Memory B cell (primary cell): Measurements from ENCODE around the gene ACOXL.

ENCODE experiments used
- ATAC-seq: fragments of 150-1000 bp; cut with Tn5 transposase; 2 replicates; pipeline ENCODE4 v1.10.0; 2021; ENCODE audit warnings: low read depth, mild to moderate bottlenecking, moderate library complexity
- DNase-seq, 2 donors: peaks; one replicate each; pipeline ENCODE4 v3.0.0; 2022; ENCODE audit warnings: low spot score in 2 of 2
- H3K27ac Mint-ChIP-seq: one replicate; pipeline ENCODE4 v1.8.0; 2022; ENCODE audit warnings: mild to moderate bottlenecking, moderate library complexity, mixed read lengths
- H3K27me3 Mint-ChIP-seq: one replicate; pipeline ENCODE4 v1.8.0; 2022; ENCODE audit warnings: mixed read lengths
- H3K36me3 Mint-ChIP-seq: one replicate; pipeline ENCODE4 v1.8.0; 2022; ENCODE audit warnings: mild to moderate bottlenecking, mixed read lengths
- H3K4me1 Mint-ChIP-seq: one replicate; pipeline ENCODE4 v1.8.0; 2022; ENCODE audit warnings: mixed read lengths
- H3K4me3 Mint-ChIP-seq: one replicate; pipeline ENCODE4 v1.8.0; 2022; ENCODE audit warnings: mild to moderate bottlenecking, moderate library complexity, mixed read lengths
- H3K9me3 Mint-ChIP-seq: one replicate; pipeline ENCODE4 v1.8.0; 2022; ENCODE audit warnings: mixed read lengths

The ACOXL gene

DNA sequence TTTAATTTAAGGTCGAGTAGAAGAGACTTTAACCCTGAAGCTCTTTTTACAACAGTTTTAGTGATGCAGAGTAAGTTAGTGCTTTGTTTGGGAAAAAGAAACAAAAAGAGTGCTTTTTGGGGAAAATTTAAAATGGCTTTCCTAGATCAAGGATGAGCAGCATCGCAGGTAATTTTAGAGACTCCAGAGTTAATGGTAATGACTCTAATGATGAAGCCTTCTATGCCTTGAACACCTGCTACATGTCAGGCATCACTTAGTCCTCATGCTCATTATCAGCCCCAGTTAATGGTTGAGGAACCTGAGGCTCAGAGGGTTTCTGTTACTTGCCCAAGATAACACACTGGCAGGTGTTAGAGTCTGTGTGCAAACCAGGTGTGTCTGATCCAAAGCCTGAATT lies 167.8 kb downstream of the ACOXL start:
- DNase-seq = no peak
- Mint-ChIP-seq H3K27me3 (peaks cover 10% of the 10 kb centered on the region), H3K27ac (no peak overlapping the region), H3K4me1 (no peaks in the 10 kb centered on the region), H3K9me3 (peaks cover 11% of the 10 kb centered on the region), H3K4me3 (no peak overlapping the region), H3K36me3 (peaks cover 2% of the 10 kb centered on the region)
- ATAC-seq = no peak

DNA sequence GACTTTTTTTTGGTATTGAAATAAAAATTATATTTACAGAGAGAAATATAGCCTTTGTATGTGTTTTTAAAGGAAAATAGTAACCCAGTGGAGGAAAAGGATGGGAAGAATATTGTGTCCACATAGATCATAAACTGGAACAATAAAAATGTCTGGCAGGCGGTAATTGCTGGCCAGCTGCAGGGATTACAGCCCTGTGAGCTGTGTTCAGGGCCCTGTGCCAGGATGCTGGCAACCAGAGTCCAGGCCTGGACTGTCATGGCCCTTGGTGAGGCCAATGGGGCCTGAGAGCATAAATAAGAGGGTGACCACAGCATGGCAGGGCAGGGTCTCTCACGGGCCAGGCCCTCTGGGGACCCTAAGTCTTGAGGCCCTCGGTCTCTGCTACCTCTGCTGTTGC lies 171.2 kb downstream of the ACOXL start:
- DNase-seq (no peak), ATAC-seq (no peak)
- Mint-ChIP-seq H3K9me3 (peaks cover 1% of the 10 kb centered on the region), H3K4me3 (no peak overlapping the region), H3K27ac (no peak overlapping the region), H3K36me3 (no peaks in the 10 kb centered on the region), H3K4me1 (no peaks in the 10 kb centered on the region), H3K27me3 (peaks cover 5% of the 10 kb centered on the region)

DNA sequence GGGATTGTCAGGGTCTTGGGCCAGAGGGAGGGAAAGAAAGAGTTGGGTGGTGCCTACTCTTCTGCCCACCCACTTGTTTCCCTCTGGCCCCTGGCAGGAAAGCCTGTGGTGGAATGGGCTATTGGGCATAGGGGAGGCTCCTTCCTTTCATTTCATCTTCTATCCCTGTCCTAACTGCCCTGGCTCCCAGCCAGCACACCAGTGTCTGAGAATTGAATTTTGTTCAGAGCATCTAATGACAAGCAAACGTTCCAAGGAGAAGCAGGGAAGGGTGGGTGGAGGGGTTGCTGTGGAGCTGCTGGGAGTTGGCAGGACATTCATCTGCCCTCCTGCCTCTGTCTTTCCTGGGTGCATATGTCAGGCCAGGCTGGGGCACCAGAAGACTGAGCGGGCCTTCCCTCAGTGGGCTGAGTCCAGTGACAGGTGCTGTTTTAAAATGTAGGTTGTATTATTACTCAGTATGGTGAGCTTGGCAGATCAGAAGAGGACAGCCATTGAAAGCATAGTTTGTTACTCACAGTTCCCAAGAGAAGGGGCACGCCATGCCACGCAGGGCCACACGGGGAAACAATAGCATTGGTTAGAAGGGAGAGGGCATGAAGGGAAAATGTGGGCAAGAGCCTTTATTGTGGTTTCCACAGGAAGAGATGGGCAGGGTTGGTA lies 171.9 kb downstream of the ACOXL start:
- peaks cover 5% of the 10 kb centered on the region for H3K27me3 Mint-ChIP-seq
- no peaks in the 10 kb centered on the region for H3K36me3 Mint-ChIP-seq
- ATAC-seq = no peak
- no peak overlapping the region for H3K27ac Mint-ChIP-seq
- no peaks in the 10 kb centered on the region for H3K4me1 Mint-ChIP-seq
- no peak for DNase-seq
- peaks cover 1% of the 10 kb centered on the region for H3K9me3 Mint-ChIP-seq
- no peak overlapping the region for H3K4me3 Mint-ChIP-seq

DNA sequence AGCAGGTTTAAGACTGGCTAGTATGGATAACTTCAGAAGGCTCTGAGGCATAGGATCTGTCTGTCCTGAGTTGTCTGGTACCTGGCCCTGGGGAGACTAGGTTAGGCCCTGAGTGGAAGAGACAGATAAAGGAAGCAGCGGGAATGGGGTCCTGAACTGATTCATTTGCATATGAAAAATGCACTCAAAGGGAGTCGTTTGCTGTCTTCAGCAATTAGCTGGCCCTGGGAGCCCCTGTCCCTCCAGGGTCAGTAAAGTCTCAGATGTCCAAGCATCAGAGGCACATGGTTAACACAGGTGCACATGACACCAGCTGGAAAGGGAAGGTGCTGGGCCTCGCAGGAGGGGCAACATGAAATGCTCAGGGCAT lies 172.4 kb downstream of the ACOXL start:
- no peak for DNase-seq
- ATAC-seq = no peak
- H3K27ac Mint-ChIP-seq = no peak overlapping the region
- peaks cover 1% of the 10 kb centered on the region for H3K9me3 Mint-ChIP-seq
- H3K27me3 Mint-ChIP-seq = peaks cover 5% of the 10 kb centered on the region
- H3K4me3 Mint-ChIP-seq = no peak overlapping the region
- no peaks in the 10 kb centered on the region for H3K4me1 Mint-ChIP-seq
- H3K36me3 Mint-ChIP-seq = no peaks in the 10 kb centered on the region

DNA sequence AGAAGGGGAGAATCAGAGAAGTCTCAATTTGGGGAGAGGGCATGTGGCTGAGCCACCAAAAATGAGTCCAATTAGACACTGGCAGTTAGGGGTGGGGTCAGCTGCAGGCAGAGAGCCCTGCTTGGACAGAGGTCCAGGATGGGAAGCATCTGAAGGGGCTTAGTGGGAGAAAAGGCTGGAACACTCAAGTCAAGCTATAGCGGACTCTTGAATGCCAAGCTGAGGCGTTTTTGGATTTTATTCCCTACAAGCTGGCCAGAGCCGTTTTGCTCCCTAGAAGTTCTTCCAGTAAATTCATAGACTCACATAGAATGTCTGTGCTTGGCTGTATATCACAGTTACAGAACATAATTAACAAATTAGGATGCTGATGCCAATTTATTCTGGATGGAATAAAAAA lies 172.8 kb downstream of the ACOXL start:
- Mint-ChIP-seq H3K4me1 (peaks cover 3% of the 10 kb centered on the region), H3K27ac (no peak overlapping the region), H3K36me3 (no peaks in the 10 kb centered on the region), H3K9me3 (peaks cover 1% of the 10 kb centered on the region), H3K27me3 (peaks cover 5% of the 10 kb centered on the region), H3K4me3 (no peak overlapping the region)
- DNase-seq = no peak
- no peak for ATAC-seq

DNA sequence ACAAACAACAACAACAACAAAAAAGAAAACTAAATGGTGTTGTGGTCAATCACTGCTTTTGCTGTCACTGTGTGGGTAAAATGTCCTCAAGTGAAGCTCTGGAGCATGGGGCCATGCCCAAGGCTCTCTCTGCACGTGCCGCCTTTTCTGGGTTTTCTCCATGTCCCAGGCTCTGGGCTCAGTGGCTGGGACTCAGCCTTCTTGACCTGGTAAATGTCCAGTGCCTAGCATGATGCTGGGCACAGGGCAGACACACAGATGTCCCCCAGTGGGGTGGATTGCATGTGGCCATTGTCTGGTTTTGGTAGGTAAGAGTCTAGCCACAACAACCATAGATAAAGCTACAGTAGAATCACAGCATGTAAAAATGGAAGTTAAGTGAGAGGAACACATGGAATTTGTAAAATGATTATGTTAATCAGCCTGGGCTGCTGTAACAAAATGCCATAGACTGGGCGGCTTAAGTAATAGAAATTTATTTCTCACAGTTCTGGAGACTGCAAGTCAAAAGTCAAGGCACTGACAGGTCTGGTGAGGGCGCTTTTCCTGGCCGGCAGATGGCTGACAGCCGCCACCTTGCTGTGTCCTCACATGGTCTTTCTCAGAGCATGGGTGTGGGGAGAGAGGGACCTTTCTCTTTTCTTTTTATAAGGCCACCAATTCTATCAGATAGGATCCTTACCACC lies 174.4 kb downstream of the ACOXL start:
- Mint-ChIP-seq H3K36me3 (peaks cover 1% of the 10 kb centered on the region), H3K27me3 (peaks cover 4% of the 10 kb centered on the region), H3K27ac (no peak overlapping the region), H3K4me3 (no peak overlapping the region), H3K4me1 (peaks cover 3% of the 10 kb centered on the region), H3K9me3 (peaks cover 7% of the 10 kb centered on the region)
- no peak for DNase-seq
- no peak for ATAC-seq

DNA sequence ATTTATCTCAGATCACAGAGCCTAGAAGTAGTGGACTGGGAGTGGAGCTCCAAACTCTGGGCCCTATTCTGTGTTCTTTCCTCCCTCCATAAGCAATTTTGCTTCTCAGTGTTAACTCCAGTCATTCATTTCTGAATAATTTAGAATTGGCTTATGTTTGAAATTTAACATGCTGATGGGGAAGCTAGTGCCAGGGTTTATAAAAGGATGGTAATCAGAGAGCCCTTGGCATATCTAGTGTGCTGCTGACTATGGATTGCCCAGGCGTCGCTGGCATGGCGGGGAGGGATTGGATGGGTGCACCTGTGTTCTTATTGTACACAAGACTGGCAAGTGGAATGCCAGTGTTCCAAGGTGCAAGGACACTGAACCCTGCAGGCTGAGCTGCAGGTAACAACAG lies 177.1 kb downstream of the ACOXL start:
- H3K36me3 Mint-ChIP-seq = peaks cover 1% of the 10 kb centered on the region
- ATAC-seq = no peak
- H3K4me3 Mint-ChIP-seq = no peak overlapping the region
- H3K9me3 Mint-ChIP-seq = peaks cover 6% of the 10 kb centered on the region
- peaks cover 3% of the 10 kb centered on the region for H3K4me1 Mint-ChIP-seq
- no peak for DNase-seq
- H3K27ac Mint-ChIP-seq = no peak overlapping the region
- peaks cover 2% of the 10 kb centered on the region for H3K27me3 Mint-ChIP-seq

DNA sequence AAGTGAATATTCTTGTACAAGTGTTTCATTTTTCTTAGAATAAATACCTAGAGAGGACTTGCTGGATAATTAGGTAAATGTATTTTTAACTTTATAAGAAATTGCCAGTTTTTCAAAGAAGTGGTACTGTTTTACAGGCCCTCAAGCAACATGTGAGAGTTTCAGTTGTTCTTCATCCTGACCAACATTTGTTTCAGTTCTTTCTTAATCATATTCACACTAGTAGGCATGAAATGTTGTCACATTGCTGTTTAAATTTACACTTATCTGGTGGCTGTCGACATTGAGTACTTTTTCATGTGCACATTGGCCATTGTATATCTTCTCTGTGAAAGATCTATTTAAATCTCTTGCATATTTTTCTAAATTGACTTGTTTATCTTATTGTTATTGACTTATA lies 178.1 kb downstream of the ACOXL start:
- no peak for DNase-seq
- Mint-ChIP-seq H3K36me3 (peaks cover 1% of the 10 kb centered on the region), H3K4me1 (peaks cover 3% of the 10 kb centered on the region), H3K27me3 (no peaks in the 10 kb centered on the region), H3K4me3 (no peak overlapping the region), H3K9me3 (peaks cover 6% of the 10 kb centered on the region), H3K27ac (no peak overlapping the region)
- no peak for ATAC-seq

DNA sequence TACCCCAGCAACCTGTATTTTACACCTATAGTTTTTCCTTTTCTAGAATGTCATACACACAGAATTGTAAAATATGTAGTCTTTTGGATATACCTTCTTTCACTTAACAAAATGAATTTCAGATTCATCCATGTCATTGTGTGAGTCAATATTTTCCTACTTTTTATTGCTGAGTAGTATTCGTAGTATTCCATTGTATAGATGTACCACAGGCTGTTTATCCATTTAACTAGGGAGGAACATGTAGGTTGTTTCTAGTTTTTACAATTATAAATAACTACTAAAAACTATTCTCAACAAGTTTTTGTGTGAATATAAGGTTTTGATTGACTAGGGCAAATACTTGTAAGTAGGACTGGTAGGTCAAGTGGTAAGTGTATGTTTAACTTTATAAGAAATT lies 187.4 kb downstream of the ACOXL start:
- DNase-seq = no peak
- no peak overlapping the region for H3K27ac Mint-ChIP-seq
- peaks cover 6% of the 10 kb centered on the region for H3K27me3 Mint-ChIP-seq
- H3K36me3 Mint-ChIP-seq = no peaks in the 10 kb centered on the region
- H3K4me3 Mint-ChIP-seq = no peak overlapping the region
- no peak for ATAC-seq
- H3K4me1 Mint-ChIP-seq = no peaks in the 10 kb centered on the region
- peaks cover 8% of the 10 kb centered on the region for H3K9me3 Mint-ChIP-seq

DNA sequence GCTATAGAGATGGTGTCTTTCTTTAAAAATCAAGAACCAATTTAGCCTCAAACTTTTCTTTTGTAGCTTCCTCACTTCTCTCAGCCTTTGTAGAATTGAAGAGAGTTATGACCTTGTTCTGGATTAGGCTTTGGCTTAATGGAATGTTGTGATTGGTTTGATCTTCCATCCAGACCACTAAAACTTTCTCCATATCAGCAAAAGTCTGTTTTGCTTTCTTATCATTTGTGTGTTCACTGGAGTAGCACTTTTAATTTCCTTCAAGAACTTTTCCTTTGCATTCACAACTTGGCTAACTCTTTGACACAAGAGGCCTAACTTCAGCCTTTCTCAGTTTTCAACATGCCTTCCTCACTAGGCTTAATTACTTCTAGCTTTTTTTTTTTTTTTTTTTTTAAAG lies 193.1 kb downstream of the ACOXL start:
- ATAC-seq = no peak

DNA sequence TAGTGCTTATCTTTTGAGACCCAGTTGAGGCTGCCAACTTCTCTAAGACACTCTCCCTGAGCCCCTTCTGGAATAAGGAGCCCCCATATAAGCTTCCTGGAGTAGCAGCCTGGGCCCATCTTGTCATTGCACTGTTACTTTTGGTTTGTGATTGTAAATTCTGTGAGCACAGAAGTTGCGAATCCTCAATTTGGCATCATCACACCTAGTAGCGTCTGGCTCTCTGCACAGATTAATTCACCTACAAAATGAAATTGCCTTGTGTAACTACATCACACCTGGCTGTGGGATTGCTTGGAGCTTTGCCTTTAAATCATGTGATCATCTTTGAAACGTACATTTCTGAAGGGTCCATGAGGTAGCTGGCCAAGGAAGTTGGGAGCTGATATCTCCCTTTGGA lies 195.2 kb downstream of the ACOXL start:
- H3K9me3 Mint-ChIP-seq = peaks cover 11% of the 10 kb centered on the region
- peaks cover 2% of the 10 kb centered on the region for H3K27me3 Mint-ChIP-seq
- ATAC-seq = no peak
- no peak overlapping the region for H3K4me3 Mint-ChIP-seq
- peaks cover 3% of the 10 kb centered on the region for H3K36me3 Mint-ChIP-seq
- DNase-seq = no peak
- H3K4me1 Mint-ChIP-seq = no peaks in the 10 kb centered on the region
- no peak overlapping the region for H3K27ac Mint-ChIP-seq

More for the DNA sequence above, 193.1 kb downstream of the ACOXL start:
- H3K4me1 Mint-ChIP-seq = no peaks in the 10 kb centered on the region
- H3K27ac Mint-ChIP-seq = no peak overlapping the region
- no peaks in the 10 kb centered on the region for H3K27me3 Mint-ChIP-seq
- peaks cover 3% of the 10 kb centered on the region for H3K36me3 Mint-ChIP-seq
- no peak overlapping the region for H3K4me3 Mint-ChIP-seq
- DNase-seq = no peak
- H3K9me3 Mint-ChIP-seq = peaks cover 5% of the 10 kb centered on the region

DNA sequence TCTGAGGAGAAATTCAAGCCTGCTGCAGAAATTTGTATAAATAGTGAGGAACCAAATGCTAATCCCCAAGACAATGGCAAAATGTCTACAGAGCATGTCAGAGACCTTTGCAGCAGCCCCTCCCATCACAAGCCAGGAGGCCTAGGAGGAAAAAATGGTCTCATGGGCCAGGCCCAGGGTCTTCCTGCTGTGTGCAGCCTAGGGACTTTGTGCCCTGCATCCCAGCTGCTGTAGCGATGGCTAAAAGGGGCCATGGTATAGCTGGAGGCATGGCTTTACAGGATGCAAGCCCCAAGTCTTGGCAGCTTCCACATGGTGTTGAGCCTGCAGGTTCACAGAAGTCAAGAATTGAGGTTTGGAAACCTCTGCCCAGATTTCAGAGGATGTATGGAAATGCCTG lies 197.2 kb downstream of the ACOXL start:
- H3K9me3 Mint-ChIP-seq = peaks cover 11% of the 10 kb centered on the region
- H3K27ac Mint-ChIP-seq = no peak overlapping the region
- peaks cover 4% of the 10 kb centered on the region for H3K27me3 Mint-ChIP-seq
- ATAC-seq (no peak), DNase-seq (no peak)
- H3K4me1 Mint-ChIP-seq = no peaks in the 10 kb centered on the region
- H3K4me3 Mint-ChIP-seq = no peak overlapping the region
- H3K36me3 Mint-ChIP-seq = peaks cover 3% of the 10 kb centered on the region

DNA sequence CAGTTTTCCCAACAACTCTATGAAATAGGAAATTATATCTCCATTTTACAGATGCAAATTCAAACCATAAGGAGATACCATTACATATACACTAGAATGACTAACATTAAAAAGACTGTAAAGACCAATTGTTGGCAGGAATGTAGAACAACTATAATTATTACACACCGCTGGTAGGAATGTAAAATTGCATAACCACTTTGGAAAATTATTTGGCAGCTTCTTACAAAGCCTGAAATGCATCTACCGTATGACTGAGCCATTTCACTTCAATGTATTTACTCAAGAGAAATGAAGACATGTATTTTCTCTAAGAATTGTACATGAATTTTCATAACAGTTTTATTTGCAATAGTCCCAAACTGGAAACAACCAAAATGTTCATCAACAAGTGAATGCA lies 199.3 kb downstream of the ACOXL start:
- DNase-seq (no peak), ATAC-seq (no peak)
- Mint-ChIP-seq H3K9me3 (peaks cover 11% of the 10 kb centered on the region), H3K27ac (no peak overlapping the region), H3K4me3 (no peak overlapping the region), H3K27me3 (peaks cover 8% of the 10 kb centered on the region), H3K36me3 (peaks cover 3% of the 10 kb centered on the region), H3K4me1 (no peaks in the 10 kb centered on the region)

DNA sequence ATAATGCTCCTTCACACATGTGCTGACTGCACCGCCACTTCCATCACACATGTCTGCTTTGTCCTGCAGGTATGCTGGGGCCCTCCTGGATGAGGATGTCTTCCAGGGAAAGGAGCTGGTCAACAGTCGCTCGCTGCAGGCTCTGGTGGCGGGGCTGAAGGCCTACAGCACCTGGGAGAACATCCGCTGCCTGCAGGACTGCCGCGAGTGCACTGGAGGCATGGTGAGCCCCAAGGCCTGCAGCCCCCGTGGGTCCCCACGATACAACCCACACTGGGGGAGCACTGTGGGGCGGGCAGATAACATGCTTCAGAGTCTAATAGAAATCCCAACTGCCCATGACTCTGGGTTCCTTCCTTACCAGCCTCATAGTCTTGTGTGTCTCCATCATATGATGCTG lies 201.0 kb downstream of the ACOXL start:
- no peaks in the 10 kb centered on the region for H3K36me3 Mint-ChIP-seq
- H3K27ac Mint-ChIP-seq = no peak overlapping the region
- no peak for DNase-seq
- no peak for ATAC-seq
- H3K4me3 Mint-ChIP-seq = no peak overlapping the region
- peaks cover 8% of the 10 kb centered on the region for H3K27me3 Mint-ChIP-seq
- no peaks in the 10 kb centered on the region for H3K4me1 Mint-ChIP-seq
- H3K9me3 Mint-ChIP-seq = peaks cover 11% of the 10 kb centered on the region

DNA sequence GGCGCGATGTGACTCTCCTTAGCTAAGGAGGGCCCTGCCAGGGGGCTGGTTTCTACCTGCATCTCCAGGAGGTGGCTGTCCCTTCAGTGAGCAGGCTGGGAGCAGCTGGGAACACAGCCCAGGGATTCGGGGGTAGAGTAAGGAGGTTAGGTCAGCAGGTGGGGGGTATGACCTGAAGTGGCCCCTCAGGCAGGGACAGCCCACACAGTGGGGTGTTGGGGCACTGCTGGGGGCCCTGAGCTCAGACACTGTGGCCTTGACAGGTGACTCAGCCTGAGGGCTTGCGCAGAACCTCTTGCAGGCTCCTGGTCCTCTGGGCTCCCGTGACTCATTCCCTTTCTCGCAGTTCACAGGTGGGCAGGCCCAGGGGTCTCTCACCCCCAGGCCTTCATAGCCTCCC lies 202.6 kb downstream of the ACOXL start:
- no peak overlapping the region for H3K4me3 Mint-ChIP-seq
- H3K36me3 Mint-ChIP-seq = no peaks in the 10 kb centered on the region
- peaks cover 7% of the 10 kb centered on the region for H3K9me3 Mint-ChIP-seq
- ATAC-seq (no peak), DNase-seq (no peak)
- H3K4me1 Mint-ChIP-seq = no peaks in the 10 kb centered on the region
- H3K27me3 Mint-ChIP-seq = peaks cover 8% of the 10 kb centered on the region
- no peak overlapping the region for H3K27ac Mint-ChIP-seq
